GM10266 (cell line): ENCODE measurements around the gene DCC.
"Not testable (repeated sequence)": the region's sequence is repeated elsewhere in the genome, so short reads cannot be mapped to it uniquely, and the experiment has no call there.

ENCODE experiments used
- DNase-seq: peaks from one replicate; pipeline ENCODE4 v3.0.0; 2012; ENCODE audit errors: extremely low spot score
- CTCF ChIP-seq: IDR thresholded peaks from 2 replicates; pipeline ENCODE4 v1.5.1; 2012; ENCODE audit warnings: mild to moderate bottlenecking, low read depth; ENCODE audit not compliant: control insufficient read depth, insufficient read depth; ENCODE audit errors: missing control alignments

Gene DCC

GRCh38 chr18:52348209-52348608 is 8.2 kb downstream of the DCC start:
- DNase-seq: no peak
- peak; percentile 7 for TF ChIP-seq CTCF

DNA sequence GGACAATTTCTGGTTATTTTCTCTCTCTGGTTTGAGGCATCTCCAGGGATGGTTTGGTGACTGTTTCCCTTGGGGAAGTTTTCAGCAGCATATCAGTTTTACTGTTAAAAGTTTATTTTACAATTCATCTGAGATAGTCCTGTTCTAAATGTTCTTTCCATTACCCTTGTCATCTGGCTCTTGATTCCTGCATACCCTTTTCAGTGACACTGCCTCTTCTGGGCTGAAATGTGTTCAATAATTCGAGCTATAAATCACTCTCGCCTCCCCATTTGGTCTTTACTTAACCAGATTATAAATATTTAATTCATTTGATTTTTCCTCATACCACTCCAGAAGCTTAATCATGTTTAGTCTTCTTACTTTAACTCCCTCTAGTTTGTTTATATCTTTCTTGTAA is 9.5 kb downstream of the DCC start:
- TF ChIP-seq CTCF: no peak
- DNase-seq: no peak

DNA sequence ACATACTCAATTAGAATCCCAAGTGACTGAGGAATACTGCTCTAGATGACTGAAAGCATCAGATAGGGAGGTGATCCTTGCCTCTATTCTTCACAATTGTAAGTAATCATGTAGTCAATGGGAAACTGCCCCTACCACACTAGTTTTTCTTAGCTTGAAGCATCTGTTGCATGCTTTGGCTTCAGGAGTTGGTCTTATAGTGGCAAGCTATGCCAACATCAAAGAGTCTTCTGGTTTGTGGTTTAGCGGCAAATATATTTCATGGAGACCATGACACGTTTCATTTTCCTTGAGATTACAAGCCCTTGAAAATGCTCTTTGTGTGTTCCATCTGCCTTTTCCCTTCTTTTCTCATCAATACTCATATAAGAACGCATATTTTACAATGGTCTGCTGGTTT is 12.9 kb downstream of the DCC start:
- TF ChIP-seq CTCF: no peak
- no peak for DNase-seq

DNA sequence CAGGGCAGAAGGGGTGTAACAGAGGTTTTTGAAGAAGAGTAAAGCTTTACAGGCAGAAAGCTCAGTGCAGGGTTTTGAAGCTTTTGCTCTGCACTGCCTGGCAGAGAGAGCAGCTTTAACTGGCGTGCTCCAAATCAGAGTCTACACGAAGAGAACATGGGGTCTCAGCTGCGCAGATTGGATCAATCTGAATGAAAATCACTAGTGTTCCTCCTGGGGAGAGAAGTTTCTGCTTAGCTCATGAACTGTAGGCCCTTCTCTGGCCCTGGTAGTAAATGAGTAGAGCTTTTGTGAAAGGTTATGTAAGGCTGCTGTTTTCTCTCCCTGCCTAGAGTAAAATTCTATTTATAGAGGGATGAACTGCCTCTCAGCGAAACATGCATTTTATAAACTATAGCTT is 13.6 kb downstream of the DCC start:
- TF ChIP-seq CTCF: no peak

GRCh38 chr18:52363861-52364260 is 23.9 kb downstream of the DCC start:
- TF ChIP-seq CTCF: no peak
- no peak for DNase-seq

More for the DNA sequence above, 13.6 kb downstream of the DCC start:
- DNase-seq: no peak

DNA sequence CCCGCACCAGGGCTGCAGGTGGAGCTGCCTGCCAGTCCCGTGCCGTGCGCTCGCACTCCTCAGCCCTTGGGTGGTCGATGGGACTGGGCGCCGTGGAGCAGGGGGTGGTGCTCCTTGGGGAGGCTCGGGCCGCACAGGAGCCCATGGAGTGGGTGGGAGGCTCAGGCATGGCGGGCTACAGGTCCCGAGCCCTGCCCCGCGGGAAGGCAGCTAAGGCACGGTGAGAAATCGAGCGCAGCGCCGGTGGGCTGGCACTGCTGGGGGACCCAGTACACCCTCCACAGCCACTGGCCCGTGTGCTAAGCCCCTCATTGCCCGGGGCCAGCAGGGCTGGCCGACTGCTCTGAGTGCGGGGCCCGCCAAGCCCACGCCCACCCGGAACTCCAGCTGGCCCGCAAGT is 26.9 kb downstream of the DCC start:
- DNase-seq: not testable (repeated sequence)

GRCh38 chr18:52367953-52368742 is 28.2 kb downstream of the DCC start:
- no peak for DNase-seq
- no peak for TF ChIP-seq CTCF

GRCh38 chr18:52370841-52371240 is 30.8 kb downstream of the DCC start:
- no peak for TF ChIP-seq CTCF

More at GRCh38 chr18:52370841-52371240, 30.8 kb downstream of the DCC start:
- no peak for DNase-seq
